NCI-H2107 treated with DMSO at 0.1 percent for 48 hours (cell line): ENCODE data around the gene VRK3.
A peak's percentile ranks its signal among the peaks of the same experiment; 100 is the strongest.
"Not testable (repeated sequence)": the region's sequence is repeated elsewhere in the genome, so short reads cannot be mapped to it uniquely, and the experiment has no call there.

Source experiments
- DNase-seq: peaks from one replicate; lab custom pipeline; 2025; ENCODE audit not compliant: unreplicated experiment; lab: John Stamatoyannopoulos, UW

The VRK3 gene

DNA sequence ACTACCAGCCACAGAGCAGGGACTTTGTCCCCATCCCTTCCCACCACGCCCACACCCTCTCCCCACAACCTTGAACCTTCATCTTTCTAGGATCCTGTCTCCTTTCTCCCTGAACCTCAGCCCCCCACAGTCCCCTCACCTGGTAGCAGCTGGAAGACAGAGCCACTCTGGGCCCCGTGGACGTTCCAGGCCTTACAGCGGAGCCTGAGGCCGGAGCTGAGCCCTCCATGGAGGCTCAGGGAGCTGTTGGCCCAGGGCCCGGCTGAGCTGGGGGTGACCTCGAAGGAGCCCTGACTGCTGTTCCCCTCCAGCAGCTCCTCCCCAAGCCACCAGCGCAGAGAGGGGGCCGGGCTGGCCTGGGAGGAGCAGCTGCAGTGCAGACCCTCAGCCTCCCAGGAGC, 67.0 kb downstream of the VRK3 start:
- not testable (repeated sequence) for DNase-seq

DNA sequence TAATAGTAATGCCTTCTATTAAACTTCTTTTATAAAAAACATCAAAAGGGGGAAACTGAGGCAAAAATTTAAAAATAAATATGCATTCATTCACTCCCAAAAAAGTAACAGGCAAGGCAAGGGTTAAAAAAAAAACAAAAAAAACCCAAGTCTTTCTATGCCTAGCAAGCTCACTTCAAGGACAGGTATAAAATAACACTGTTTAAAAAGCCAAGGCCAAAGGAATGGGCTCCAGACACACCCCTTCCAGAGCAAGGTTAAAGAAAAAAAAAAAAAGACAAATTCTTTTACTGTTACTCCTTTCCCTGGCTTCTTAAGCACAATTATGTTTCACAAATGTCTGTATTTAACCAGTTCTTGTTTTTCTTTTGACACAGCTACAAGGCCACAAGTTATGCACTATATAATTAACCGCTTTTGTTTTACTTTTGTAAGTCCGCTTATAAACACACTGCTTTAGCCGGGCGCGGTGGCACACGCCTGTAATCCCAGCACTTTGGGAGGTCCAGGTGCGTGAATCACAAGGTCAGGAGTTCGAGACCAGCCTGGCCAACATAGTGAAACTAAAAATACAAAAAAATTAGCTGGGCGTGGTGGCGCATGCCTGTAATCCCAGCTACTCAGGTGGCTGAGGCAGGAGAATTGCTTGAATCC, 67.8 kb downstream of the VRK3 start:
- DNase-seq, result no peak

GRCh38 chr19:49956115-49956495, 69.1 kb downstream of the VRK3 start:
- DNase-seq, result no peak

DNA sequence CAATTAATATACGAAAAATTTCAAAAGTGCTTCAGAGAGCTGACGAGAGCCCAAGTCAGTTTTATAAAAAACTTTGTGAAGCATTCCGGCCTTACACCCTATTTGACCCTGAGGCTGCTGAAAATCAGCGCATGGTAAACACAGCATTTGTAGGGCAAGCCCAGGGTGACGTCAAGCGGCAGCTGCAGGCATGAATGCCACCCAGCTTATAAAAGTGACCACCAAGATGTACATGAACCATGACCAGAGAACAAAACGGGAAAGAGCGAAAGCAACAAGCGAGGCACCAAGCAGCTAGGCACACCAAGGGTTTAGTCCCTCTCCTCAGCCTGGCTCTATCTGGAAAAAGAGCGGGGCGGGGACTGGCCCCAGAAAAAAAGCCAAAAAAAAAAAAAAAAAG, 70.2 kb downstream of the VRK3 start:
- no peak for DNase-seq

GRCh38 chr19:49954092-49954829, 70.9 kb downstream of the VRK3 start:
- DNase-seq, result no peak

DNA sequence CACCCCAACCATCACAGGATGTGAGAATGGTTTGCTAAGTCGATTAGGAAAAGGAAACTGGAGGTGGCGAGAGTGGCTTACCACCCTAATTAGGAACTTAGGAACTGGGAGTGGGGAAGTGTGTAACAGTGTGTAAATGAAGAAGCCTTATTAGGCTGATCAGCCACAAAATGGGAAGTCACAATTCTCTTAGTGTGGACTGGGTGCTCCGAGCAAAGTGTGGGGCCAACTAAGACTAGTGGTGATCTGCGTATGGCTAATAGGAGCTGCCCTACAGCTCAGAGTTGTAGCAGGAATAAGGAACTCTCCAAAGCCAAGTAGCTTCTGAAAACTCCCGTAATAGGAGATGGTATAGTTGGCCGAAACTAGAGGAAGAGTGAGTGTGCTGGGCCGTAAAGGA, 71.8 kb downstream of the VRK3 start:
- no peak for DNase-seq

DNA sequence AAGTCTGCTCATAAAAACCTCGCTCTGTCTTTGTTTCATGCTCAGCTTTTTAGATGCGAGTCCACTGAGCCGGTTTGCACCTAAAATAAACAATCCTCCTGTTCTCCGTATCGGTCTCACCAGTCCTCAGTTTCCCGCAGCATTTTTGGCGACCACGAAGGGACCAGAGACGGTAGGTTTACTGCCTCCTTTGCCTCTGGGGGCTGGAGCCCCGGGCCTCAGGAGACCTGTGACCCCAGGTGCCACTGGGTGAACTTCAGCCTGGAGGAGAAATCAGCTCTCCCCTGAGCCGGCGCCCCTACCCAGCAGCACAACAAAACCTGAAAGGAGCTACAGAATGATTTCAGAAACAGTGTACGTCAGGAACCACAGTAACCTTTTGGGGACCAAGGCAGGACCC, 72.3 kb downstream of the VRK3 start:
- no peak for DNase-seq

- DNase-seq, result no peak
Observed at GRCh38 chr19:49952479-49952836, 72.7 kb downstream of the VRK3 start.

- DNase-seq, result no peak
Observed at GRCh38 chr19:49951806-49952478, 73.2 kb downstream of the VRK3 start.

- no peak for DNase-seq
Observed at GRCh38 chr19:49950956-49951526, 74.1 kb downstream of the VRK3 start.

GRCh38 chr19:49950590-49950948, 74.6 kb downstream of the VRK3 start:
- no peak for DNase-seq

DNA sequence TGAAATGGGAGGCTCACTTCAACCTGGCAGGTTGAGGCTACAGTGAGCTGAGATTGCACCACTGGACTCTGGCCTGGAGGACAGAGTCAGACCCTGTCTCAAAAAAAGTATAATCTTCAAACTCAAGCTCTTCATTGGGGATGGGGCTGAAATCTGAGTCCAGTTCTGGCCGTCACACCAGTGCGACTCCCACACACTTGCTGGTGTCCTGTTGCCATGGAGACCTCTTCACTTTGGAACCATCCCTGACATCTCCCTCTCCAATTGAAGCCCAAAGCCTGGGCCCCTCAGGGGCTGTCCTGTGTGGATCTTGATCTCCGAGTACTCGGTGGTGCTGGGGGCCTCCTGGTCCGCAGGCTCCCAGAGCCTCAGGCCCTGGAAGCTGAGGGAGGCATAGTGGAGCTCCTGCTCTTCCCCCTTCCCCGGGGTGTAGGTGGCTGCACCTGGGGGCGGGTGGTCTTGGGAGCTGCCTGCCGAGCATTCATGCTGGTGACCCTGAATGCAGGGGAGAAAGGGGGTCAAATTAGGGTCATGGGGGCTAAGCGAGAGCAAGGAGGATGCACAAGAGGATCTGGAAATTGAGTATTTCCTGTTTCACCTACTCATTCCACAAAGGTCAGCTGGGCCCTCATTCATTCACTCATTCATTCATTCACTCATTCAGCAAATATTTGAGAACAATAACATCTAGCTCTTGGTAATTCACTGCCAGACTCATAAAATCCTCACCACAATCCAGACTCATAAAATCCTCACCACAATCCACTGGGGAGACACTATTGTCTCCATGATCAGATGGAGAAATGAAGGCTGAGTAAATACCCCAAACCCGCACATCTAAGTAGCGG, 75.2 kb downstream of the VRK3 start:
- DNase-seq, result no peak

GRCh38 chr19:49946415-49946814, 78.8 kb downstream of the VRK3 start:
- no peak for DNase-seq

GRCh38 chr19:49944567-49944966, 80.6 kb downstream of the VRK3 start:
- DNase-seq, result not testable (repeated sequence)

DNA sequence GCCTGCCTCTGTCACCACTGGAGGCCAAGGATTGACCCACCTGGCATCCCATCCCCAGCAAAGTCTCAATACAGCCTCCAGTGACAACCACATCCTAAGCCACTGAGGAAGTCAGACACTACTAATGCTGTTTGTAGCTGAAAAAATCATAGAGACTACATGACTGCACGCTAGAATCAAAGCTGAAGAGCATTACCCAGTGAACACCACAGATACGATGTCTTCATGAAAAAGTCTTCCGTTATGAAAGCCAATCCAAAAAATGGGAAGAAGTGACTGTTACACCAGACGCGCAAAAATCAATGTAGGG, 84.7 kb downstream of the VRK3 start:
- no peak for DNase-seq

GRCh38 chr19:49939721-49940481, 85.3 kb downstream of the VRK3 start:
- no peak for DNase-seq

DNA sequence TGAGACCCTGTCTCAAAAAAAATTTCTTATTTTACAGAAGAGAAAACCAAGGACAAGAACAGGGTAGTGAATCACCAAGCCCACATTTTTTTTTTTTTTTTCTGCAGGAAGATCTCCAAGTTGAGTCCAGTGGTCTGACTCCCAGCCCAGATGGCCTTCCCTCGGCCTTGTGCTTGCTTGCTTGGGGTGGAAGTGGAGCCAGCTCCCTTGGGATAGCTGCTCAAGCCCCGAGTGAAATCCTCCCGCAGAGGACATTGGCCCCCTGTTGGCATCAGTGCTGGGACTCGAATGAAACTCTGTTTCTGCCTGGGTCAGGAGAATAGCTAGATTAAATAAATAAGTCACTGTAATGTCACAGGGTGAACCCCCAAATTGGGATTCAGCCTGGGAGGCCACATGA, 86.5 kb downstream of the VRK3 start:
- DNase-seq, result no peak

DNA sequence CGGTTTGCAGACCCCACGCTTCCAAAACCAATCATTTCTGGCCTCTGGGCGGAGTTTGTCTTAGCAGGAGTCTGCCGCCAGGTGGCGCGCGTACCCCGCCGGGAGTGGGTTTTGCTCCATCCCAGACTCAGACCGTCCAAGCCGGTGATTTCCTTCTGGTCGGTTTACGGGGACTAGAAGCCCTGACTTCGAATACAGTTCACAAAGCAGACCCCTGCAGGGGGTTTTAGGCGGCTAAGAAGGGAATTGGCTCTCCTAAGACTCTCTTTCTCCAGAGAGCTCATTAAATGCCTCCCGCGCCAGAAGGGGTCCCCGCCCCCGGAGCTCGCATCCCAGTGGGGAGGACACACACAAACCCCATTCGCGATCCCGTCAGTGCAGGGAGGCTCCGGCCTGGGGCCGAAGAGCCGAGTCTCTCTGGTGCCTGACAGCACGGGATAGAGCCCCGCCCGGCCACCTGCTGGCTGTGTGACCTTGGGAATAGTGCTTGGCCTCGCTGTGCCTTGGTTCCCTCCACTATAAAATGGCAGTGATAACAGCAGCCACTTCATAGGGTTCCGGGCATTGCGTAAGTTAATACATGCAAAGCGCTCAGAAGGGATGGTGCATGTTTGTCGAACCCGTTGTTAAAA, 87.3 kb downstream of the VRK3 start:
- peak; percentile 40 for DNase-seq

- DNase-seq, result no peak
Observed at GRCh38 chr19:49936549-49936948, 88.6 kb downstream of the VRK3 start.

DNA sequence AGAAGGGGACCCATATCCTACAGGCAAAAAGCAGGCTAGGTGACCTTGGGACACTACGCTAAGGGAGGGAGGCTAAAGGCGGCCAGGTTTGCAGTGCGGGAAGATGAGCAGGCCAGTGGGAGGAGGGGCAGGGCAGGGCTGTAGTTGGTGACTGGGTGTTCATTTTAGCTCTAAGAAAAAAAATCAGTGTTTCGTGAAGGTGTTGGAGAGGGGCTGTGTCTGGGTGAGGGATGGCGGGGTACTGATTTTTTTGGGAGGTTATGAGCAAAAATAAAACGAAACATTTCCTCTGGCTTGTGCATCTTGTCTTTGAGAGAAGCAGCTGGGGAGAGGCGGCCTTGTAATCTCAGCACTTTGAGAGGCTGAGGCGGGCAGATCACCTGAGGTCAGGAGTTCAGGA, 91.5 kb downstream of the VRK3 start:
- no peak for DNase-seq
